Measurements from ENCODE around the gene INPP5B.
"Not testable (repeated sequence)": the region's sequence is repeated elsewhere in the genome, so short reads cannot be mapped to it uniquely, and the experiment has no call there.

Gene INPP5B

GRCh38 chr1:37947364-37947763, 511 bp upstream of the INPP5B start:
- no peak for DNase-seq

GRCh38 chr1:37945743-37946702, 830 bp downstream of the INPP5B start:
- no peak for DNase-seq

- no peak for DNase-seq
These were observed 1.6 kb downstream of the INPP5B start for GRCh38 chr1:37945251-37945650.

- no peak for DNase-seq
These were observed 2.0 kb downstream of the INPP5B start for GRCh38 chr1:37944816-37945215.

- no peak for DNase-seq
These were observed 2.6 kb downstream of the INPP5B start for GRCh38 chr1:37944086-37944763.

GRCh38 chr1:37940299-37940947, 6.4 kb downstream of the INPP5B start:
- peak; percentile 92 for DNase-seq

GRCh38 chr1:37936760-37937159, 10.1 kb downstream of the INPP5B start:
- not testable (repeated sequence) for DNase-seq

- no peak for DNase-seq
These were observed 14.1 kb downstream of the INPP5B start for GRCh38 chr1:37932759-37933158.

- DNase-seq, result peak; percentile 94
These were observed 15.3 kb downstream of the INPP5B start for GRCh38 chr1:37931361-37932158.

- DNase-seq, result no peak
These were observed 15.8 kb downstream of the INPP5B start for GRCh38 chr1:37931102-37931360.

- no peak for DNase-seq
These were observed 16.4 kb downstream of the INPP5B start for GRCh38 chr1:37930246-37931101.

- no peak for DNase-seq
These were observed 20.6 kb downstream of the INPP5B start for GRCh38 chr1:37926038-37926924.

- no peak for DNase-seq
These were observed 21.5 kb downstream of the INPP5B start for GRCh38 chr1:37925316-37925715.

GRCh38 chr1:37923551-37923889, 23.3 kb downstream of the INPP5B start:
- DNase-seq, result no peak

GRCh38 chr1:37922767-37923550, 23.9 kb downstream of the INPP5B start:
- DNase-seq, result no peak

GRCh38 chr1:37919277-37919676, 27.6 kb downstream of the INPP5B start:
- no peak for DNase-seq

GRCh38 chr1:37915476-37916093, 31.3 kb downstream of the INPP5B start:
- DNase-seq, result no peak

- DNase-seq, result no peak
These were observed 32.0 kb downstream of the INPP5B start for GRCh38 chr1:37914719-37915475.

- not testable (repeated sequence) for DNase-seq
These were observed 35.4 kb downstream of the INPP5B start for GRCh38 chr1:37911478-37911877.

Measured in NCI-H446 treated with DMSO at 0.1 percent for 48 hours (cell line).